GM06990 (cell line): Measurements from ENCODE around the gene BBS9.

Experiments used
- DNase-seq: peaks from one replicate; pipeline ENCODE4 v3.0.0-alpha.2; 2011; ENCODE audit not compliant: insufficient read length; ENCODE audit errors: extremely low read depth
- H3K27me3 ChIP-seq: replicated peaks from 2 replicates; pipeline ENCODE4 v1.6.0; 2011; ENCODE audit warnings: low read length; ENCODE audit not compliant: control insufficient read depth, insufficient read depth
- H3K36me3 ChIP-seq: 2 replicates; pipeline ENCODE4 v1.5.1; 2011; ENCODE audit warnings: low read length; ENCODE audit not compliant: control insufficient read depth, insufficient read depth
- H3K4me3 ChIP-seq: replicated peaks from 2 replicates; pipeline ENCODE4 v1.5.1; 2011; ENCODE audit warnings: low read depth, mild to moderate bottlenecking, control low read depth, low read length
- TF ChIP-seq, protein P1 (sequence below): IDR thresholded peaks from 2 replicates; pipeline ENCODE4 v1.5.1; 2011; ENCODE audit warnings: low read length, control low read depth, mild to moderate bottlenecking, inconsistent platforms; ENCODE audit not compliant: insufficient read depth, poor library complexity, severe bottlenecking

BBS9 gene

DNA sequence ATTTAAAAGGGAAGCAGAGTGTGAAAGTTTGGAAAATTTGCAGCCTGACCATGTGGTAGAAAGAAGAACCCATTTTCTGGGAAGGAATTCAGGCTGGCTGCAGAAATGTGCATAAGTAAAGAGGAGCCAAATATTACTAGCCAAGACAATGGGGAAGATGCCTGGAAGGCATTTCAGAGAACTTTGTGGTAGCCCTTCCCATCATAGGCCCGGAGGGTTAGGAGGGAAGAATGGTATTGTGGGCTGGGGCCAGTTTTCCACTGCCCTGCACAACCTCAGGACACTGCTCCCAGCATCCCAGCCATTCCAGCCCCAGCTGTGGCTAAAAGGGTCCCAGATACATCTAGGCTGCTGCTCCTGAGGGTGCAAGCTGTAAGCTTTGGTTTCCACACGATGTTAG, 497.5 kb downstream of the BBS9 start:
- TF ChIP-seq, protein P1, sequence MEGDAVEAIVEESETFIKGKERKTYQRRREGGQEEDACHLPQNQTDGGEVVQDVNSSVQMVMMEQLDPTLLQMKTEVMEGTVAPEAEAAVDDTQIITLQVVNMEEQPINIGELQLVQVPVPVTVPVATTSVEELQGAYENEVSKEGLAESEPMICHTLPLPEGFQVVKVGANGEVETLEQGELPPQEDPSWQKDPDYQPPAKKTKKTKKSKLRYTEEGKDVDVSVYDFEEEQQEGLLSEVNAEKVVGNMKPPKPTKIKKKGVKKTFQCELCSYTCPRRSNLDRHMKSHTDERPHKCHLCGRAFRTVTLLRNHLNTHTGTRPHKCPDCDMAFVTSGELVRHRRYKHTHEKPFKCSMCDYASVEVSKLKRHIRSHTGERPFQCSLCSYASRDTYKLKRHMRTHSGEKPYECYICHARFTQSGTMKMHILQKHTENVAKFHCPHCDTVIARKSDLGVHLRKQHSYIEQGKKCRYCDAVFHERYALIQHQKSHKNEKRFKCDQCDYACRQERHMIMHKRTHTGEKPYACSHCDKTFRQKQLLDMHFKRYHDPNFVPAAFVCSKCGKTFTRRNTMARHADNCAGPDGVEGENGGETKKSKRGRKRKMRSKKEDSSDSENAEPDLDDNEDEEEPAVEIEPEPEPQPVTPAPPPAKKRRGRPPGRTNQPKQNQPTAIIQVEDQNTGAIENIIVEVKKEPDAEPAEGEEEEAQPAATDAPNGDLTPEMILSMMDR = no peak
- no peak for DNase-seq
- Histone ChIP-seq H3K4me3 (no peak overlapping the region), H3K27me3 (no peaks in the 10 kb centered on the region), H3K36me3 (no peaks in the 10 kb centered on the region)

DNA sequence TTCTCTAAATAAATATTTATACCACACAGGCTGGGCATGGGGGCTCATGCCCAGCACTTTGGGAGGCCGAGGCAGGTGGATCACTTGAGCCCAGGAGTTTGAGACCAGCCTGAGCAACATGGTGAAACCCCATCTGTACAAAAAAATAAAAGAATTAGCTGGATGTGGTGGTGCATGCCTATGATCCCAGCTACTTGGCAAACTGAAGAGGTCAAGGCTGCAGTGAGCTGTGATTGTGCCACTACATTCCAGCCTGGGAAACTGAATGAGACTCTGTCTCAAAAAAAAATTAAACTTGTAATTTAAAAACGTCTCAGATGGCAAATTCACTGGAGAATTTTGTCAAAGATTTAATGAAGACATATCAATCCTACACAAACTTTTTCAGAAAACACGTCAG, 498.4 kb downstream of the BBS9 start:
- H3K36me3 ChIP-seq = no peaks in the 10 kb centered on the region
- no peak for DNase-seq
- H3K4me3 ChIP-seq = no peak overlapping the region
- no peaks in the 10 kb centered on the region for H3K27me3 ChIP-seq
- TF ChIP-seq, protein P1 = no peak

DNA sequence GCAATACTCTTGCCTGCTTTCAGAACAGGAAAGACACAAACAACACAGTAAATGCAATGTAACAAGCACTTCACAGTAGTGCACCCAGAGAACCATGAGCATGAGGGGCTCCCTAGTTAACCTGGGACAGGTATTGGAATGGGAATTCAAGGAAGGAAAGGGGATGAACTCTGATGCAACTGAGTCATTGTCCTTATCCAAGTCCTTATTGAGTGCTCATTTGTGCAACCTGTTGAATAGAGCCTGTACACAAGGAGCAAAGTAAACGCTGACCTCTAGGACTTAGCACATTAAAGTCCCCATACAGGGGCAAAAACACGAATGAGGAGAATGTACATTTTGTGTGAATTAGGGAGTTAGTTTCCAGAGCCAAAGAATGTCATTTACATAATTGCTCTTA, 499.5 kb downstream of the BBS9 start:
- TF ChIP-seq, protein P1 = no peak
- Histone ChIP-seq H3K4me3 (no peak overlapping the region), H3K36me3 (no peaks in the 10 kb centered on the region), H3K27me3 (no peaks in the 10 kb centered on the region)
- DNase-seq = no peak

DNA sequence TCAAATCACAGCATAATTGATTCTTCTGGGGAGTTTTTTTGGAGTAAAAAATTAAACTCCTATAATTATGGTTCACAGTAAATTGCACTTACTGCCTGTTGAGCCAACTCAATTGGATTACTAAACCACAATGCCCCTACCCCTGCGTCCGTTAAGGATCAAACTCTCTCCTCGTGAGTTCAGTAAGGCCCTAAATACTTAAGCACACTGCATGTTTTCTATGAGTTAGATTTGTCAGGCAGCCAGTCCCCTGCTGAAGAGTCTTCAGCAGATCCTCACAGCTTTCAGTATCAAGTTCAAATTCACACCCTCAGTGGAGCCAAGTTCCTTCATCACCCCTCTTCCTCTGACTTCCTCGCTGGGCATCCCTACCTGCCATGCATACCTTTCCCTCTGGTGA, 501.0 kb downstream of the BBS9 start:
- H3K36me3 ChIP-seq = no peaks in the 10 kb centered on the region
- H3K27me3 ChIP-seq = no peaks in the 10 kb centered on the region
- no peak for DNase-seq
- no peak overlapping the region for H3K4me3 ChIP-seq
- TF ChIP-seq, protein P1 = no peak

DNA sequence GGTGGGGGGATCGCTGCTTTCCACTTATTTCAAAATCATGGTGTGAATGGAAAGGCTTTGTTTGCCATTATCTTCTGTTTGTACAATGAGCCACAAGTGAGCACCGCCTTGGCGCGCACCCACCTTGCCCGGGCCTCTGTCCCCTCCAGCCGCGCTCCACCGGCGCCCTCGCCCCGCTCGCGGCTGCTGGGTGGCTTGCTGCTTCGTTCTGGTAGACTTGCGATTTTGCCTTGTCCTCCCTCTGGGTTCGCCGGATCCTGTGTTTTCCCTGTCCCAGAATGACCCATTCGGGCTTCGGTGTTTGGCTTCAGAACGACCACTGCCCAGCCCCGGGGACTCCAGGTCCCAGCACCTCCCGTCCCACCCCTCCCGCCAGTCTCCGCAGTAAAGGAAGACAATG, 503.0 kb downstream of the BBS9 start:
- H3K27me3 ChIP-seq = no peaks in the 10 kb centered on the region
- H3K36me3 ChIP-seq = no peaks in the 10 kb centered on the region
- no peak overlapping the region for H3K4me3 ChIP-seq
- DNase-seq = peak; percentile 1
- TF ChIP-seq, protein P1 = no peak

DNA sequence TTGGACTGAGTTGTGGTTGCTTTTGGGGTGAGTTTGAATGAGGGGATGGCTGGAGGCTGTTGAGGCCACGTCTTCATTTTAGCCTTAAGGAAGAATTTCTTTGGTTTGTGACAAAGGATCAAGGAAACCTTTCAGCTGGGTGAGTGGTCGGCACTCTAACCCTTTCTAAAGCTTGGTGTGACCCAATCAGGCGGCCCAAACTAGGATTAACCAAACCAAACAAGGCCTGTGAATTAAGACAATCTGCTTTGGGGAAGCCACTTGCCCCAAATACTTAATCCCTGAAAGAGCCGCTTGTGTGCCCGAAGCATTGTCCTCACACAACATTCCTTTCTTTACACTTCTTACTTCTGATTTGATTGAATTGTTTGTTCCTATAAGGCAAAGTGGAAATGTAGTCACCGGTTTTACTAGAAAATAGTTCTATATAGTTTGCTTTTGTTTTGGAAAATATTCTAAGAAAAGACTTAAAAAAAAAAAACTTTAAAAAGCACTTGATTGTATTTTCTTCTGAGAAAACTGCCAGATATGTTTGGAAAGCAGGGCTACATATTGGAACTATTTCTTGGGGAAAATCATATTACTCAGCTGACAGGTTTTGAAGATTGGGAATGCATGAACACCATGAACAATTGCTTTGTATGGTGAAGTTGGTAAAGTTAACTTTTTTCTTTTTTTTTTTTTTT, 503.6 kb downstream of the BBS9 start:
- Histone ChIP-seq H3K36me3 (no peaks in the 10 kb centered on the region), H3K27me3 (no peaks in the 10 kb centered on the region), H3K4me3 (no peak overlapping the region)
- no peak for DNase-seq
- TF ChIP-seq, protein P1 = no peak
